Heart right ventricle (tissue), 16 donors: ENCODE results near the gene SH2B2. TPM values are rescaled to one million over a fixed set of nuclear protein-coding genes. Genes with fewer than 3 reads are reported as not detected.

Experiments used
- ATAC-seq, 8 donors: fragments of 200-7000 bp; cut with Tn5 transposase; one replicate each; pipeline ENCODE4 v1.9.1; 2020; ENCODE audit warnings: mild to moderate bottlenecking in 8 of 8, moderate library complexity in 8 of 8, moderate number of reproducible peaks in 1 of 8
- DNase-seq, 2 donors: peaks; one replicate each; pipeline ENCODE4 v3.0.0-alpha.2; 2020
- H3K27ac ChIP-seq, 10 donors: fragments of 200-600 bp; sonication (generic) in 2 of 10; one replicate each; pipeline versions ENCODE4 v1.5.0 to v1.8.0; 2020 to 2022; ENCODE audit warnings: mild to moderate bottlenecking in 3 of 10
- H3K27me3 ChIP-seq, 7 donors: fragments of 200-600 bp; one replicate each; pipeline ENCODE4 v1.8.0; 2021 to 2022; ENCODE audit warnings: mild to moderate bottlenecking in 2 of 7
- H3K36me3 ChIP-seq, 9 donors: fragments of 200-600 bp; sonication (generic) in 1 of 9; one replicate each; pipeline versions ENCODE4 v1.5.0 to v1.8.0; 2020 to 2022; ENCODE audit warnings: mild to moderate bottlenecking in 2 of 9
- H3K4me1 ChIP-seq, 9 donors: fragments of 200-600 bp; sonication (generic) in 1 of 9; one replicate each; pipeline versions ENCODE4 v1.5.0 to v1.8.0; 2020 to 2022; ENCODE audit warnings: mild to moderate bottlenecking in 4 of 9
- H3K4me3 ChIP-seq, 10 donors: fragments of 200-600 bp; sonication (generic) in 2 of 10; one replicate each; pipeline versions ENCODE4 v1.5.0 to v1.8.0; 2020 to 2022; ENCODE audit warnings: mild to moderate bottlenecking in 7 of 10, moderate library complexity in 2 of 10
- H3K9me3 ChIP-seq, 11 donors: fragments of 200-600 bp in 10 of 11; sonication (generic) in 2 of 11; one replicate each; pipeline versions ENCODE4 v1.5.0 to v1.8.0; 2013 to 2022; ENCODE audit warnings: mild to moderate bottlenecking in 2 of 11, control low read depth in 1 of 11, moderate library complexity in 1 of 11
- WGBS, 2 donors: extraction: QIAGEN DNeasy Blood & Tissue Kit; methylation state at CpG; one replicate each; pipeline ENCODE4 v1.1.7; 2013; ENCODE audit warnings: inconsistent platforms in 1 of 2; 5-methylcytosine and 5-hydroxymethylcytosine counted together
- intact Hi-C, 10 donors: fragments of 100-400 bp; cut with DNase I; formaldehyde crosslinking; loops; one replicate each; pipeline versions ENCODE4 v1.11.1 to v1.14.2; 2022
- polyA plus RNA-seq, 2 donors: library from polyadenylated mRNA; stranded (reverse); fragments of 200-250 nt; gene quantifications; one replicate each; pipeline ENCODE4 v1.2.3, GENCODE V29; 2013
- total RNA-seq, 10 donors: library from RNA; stranded (reverse); fragmentation: NEBNext Ultra II Directional in 3 of 10; extraction: Animal tissue kit (Norgen Biotek cat#: 25700) in 3 of 10; gene quantifications; one replicate each; pipeline versions ENCODE4 v1.2.1 to v1.2.4, GENCODE V29; 2021 to 2023
- TF ChIP-seq, protein P1 (sequence below), 9 donors: fragments of 200-600 bp; sonication (generic) in 2 of 9; IDR thresholded peaks; one replicate each; pipeline versions ENCODE4 v1.5.0 to v1.8.0; 2021 to 2022; ENCODE audit warnings: antibody characterized with exemption in 9 of 9, mild to moderate bottlenecking in 5 of 9, moderate library complexity in 1 of 9
- donor health status: Arrhythmogenic right ventricular cardiomyopathy.
- donor health status: ischemic (EF 13 %, LVEDD 7.1; RV severe dilation, severe dysfunction).
- donor health status: healthy with polysubstance abuse.
- donor health status: DM: no; HTN: yes; CAD: no.
- donor health status: DM: no; HTN: no; CAD: no.
- donor health status: ischemic (EF 25% LVEDD 6.9; RV normal size, moderate dysfunction).
- donor health status: ischemic (EF 25% LVEDD 5.7; RV mildly dilated, moderate dysfunction).
- donor health status: healthy.
- donor health status: DM: yes; HTN: yes; CAD: no.
- donor health status: Ischemic cardiomyopathy.
- donor health status: ischemic (EF 35%, LVEDD 5.7; RV mildly dilated, moderate dysfunction).
- donor health status: nonischemic (EF 11% LVEDD 7.7; RV severe dilation, severe dysfunction).
- donor health status: DM: yes; HTN: yes; CAD: no.
- donor health status: PGD.
- donor health status: ischemic (EF 29% LVEDD 5.4; RV normal size, mild dysfunction).
- donor health status: nonischemic (EF 23%, LVEDD 6.1; RV moderate dilation, normal function).

The SH2B2 gene
- total and polyA plus RNA-seq, 12 donors, result 0.83 to 4.2 (median 1.2) TPM

DNA sequence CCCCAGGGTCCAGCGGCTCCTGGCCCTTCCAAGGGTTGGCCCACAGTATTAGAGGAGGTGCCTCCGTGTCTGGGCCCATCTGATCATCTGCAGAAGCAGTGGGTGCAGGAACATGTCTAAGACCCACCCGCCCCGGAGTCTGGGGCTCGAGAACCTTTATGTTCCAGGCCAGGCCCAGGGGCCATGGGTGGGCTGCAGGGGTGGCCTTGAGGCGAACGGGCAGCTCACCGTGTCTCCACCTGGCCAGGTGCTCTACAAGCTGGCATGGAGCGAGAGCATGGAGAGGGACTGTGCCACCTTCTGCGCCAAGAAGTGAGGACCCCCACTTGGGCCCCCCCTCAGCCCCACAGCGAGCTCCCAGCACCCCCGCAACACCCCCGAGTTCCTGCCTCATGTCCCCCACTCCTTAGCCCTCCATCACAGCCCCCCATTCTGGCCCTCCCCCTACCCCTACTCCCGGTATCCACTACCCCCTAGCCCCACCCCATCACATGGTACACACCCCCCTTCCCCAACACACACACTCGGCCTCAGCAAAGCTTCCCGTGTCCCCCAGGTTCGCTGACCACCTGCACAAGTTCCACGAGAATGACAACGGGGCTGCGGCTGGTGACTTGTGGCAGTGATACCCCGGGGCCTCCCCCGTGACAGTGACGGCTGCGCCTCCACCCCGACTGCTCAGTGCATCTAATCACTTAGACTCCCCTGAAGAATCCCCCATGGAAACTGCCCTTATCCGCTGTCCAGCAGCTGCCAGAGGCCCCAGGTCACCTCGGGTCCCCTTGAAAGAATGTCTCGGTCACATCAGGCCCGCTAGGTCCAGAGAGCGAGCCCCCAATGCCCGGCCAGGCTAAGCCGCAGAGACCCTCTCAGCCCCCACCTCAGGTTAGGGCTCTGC, 4.0 kb upstream of the SH2B2 start:
- H3K9me3 ChIP-seq, result no peaks in the 10 kb centered on the region
- intact Hi-C loops, result loop anchor here in 4 of 10 donors (2.0 to 10.0 kb wide), 5 partner anchors 106 to 1408 kb away; partner anchors contain the start of genes ALKBH4 (in 1 of the 4), LRWD1 (in 1 of the 4) and SRRT (in 1 of the 4)
- H3K4me3 ChIP-seq, result no peak overlapping the region
- H3K27me3 ChIP-seq, result no peaks in the 10 kb centered on the region
- DNase-seq (no peak), ATAC-seq (no peak)
- no peaks in the 10 kb centered on the region for H3K36me3 ChIP-seq
- no peak overlapping the region for H3K27ac ChIP-seq
- TF ChIP-seq, protein P1, sequence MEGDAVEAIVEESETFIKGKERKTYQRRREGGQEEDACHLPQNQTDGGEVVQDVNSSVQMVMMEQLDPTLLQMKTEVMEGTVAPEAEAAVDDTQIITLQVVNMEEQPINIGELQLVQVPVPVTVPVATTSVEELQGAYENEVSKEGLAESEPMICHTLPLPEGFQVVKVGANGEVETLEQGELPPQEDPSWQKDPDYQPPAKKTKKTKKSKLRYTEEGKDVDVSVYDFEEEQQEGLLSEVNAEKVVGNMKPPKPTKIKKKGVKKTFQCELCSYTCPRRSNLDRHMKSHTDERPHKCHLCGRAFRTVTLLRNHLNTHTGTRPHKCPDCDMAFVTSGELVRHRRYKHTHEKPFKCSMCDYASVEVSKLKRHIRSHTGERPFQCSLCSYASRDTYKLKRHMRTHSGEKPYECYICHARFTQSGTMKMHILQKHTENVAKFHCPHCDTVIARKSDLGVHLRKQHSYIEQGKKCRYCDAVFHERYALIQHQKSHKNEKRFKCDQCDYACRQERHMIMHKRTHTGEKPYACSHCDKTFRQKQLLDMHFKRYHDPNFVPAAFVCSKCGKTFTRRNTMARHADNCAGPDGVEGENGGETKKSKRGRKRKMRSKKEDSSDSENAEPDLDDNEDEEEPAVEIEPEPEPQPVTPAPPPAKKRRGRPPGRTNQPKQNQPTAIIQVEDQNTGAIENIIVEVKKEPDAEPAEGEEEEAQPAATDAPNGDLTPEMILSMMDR (IDR thresholded peaks at IDR 0.05), result no peak
- peaks cover 5 to 35% (median 25%) of the 10 kb centered on the region in 9 donors for H3K4me1 ChIP-seq
- 90% methylated on average over 32 of the region's 32 CpGs for WGBS, 2 donors

DNA sequence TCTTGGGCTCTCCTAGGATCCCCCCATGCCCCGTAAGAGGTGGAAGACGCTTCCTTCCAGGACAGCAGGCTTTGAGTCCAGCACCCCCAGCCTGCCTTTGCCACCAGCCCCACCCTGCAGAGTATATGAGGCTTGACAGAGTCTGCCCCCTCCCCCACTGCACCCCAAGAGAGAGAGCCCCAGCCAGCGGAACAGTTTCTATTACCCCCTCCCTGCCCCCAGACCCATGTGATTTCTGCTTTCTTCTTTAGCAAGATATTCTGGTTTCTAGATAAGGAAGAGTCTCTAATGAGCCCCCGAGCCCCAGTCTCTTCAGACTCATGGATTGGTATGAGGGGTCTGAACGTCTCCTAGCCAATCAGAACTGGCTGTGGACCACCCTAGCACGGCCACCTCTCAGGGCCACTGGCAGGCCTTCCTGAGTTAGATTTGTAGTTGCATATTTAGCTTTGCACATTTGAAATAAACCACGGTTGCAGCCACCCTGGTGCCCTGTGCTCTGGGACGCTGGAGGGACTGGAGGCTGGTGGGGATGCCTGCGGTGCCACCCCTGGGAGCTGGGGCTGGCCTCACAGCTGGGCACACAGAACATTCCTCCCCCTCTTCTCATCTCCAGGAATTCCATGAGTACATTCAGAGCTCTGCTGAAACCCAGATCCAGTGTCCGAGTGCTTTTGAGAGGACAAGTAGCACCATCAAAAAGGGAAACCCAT, 3.0 kb upstream of the SH2B2 start:
- Histone ChIP-seq H3K4me3 (no peak overlapping the region), H3K27me3 (no peaks in the 10 kb centered on the region), H3K36me3 (no peaks in the 10 kb centered on the region), H3K9me3 (no peaks in the 10 kb centered on the region), H3K4me1 (peaks cover 9 to 44% (median 31%) of the 10 kb centered on the region in 9 donors), H3K27ac (no peak overlapping the region)
- DNase-seq (no peak), ATAC-seq (no peak)
- 84 to 88% methylated on average over 10 of the region's 10 CpGs for WGBS, 2 donors
- TF ChIP-seq, protein P1 (IDR thresholded peaks at IDR 0.05), result no peak
- intact Hi-C loops, result loop anchor here in 4 of 10 donors (2.0 to 10.0 kb wide), 5 partner anchors 105 to 1409 kb away; partner anchors contain the start of genes ALKBH4 (in 1 of the 4), LRWD1 (in 1 of the 4) and SRRT (in 1 of the 4)

DNA sequence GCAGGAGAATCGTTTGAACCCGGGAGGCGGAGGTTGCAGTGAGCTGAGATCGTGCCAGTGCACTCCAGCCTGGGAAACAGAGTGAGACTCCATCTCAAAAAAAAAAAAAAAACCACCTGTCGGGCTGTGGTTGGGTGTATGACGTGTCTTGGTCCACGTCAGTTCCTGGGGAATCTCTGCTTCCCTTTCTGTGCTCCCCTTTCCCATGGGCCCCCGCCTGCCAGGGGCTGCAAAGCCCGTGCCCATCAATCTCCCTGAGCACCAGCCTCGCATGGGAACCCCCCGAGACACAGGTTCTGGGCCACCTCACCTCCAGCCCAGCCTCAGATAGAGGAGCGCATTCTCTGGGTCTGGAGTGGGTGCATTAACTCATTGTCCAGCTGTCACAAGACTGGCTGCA, 2.3 kb upstream of the SH2B2 start:
- 81 to 84% methylated on average over 12 of the region's 12 CpGs for WGBS, 2 donors

More for the DNA sequence above, 2.3 kb upstream of the SH2B2 start:
- Histone ChIP-seq H3K4me1 (peaks cover 9 to 45% (median 31%) of the 10 kb centered on the region in 9 donors), H3K27ac (peak overlapping the region in 1 of 10 donors; percentile 97), H3K36me3 (no peaks in the 10 kb centered on the region), H3K4me3 (peak overlapping the region in 1 of 10 donors; percentile 92), H3K27me3 (no peaks in the 10 kb centered on the region), H3K9me3 (no peaks in the 10 kb centered on the region)
- intact Hi-C loops, result loop anchor here in 2 of 10 donors (5.0 to 10.0 kb wide), 3 partner anchors 108 to 1410 kb away; partner anchors contain the start of genes ALKBH4 (in 1 of the 2), LRWD1 (in 1 of the 2) and SRRT (in 1 of the 2)
- ATAC-seq (no peak), DNase-seq (no peak)
- TF ChIP-seq, protein P1 (IDR thresholded peaks at IDR 0.05), result no peak
